K562 treated with DMSO at 1 percent for 4 hours (cell line): Measurements from ENCODE around the gene KRTAP1-1. TPM values are rescaled to one million over a fixed set of nuclear protein-coding genes. Genes with fewer than 3 reads are reported as not detected.

Experiments
- total RNA-seq: library from RNA; unstranded; fragments of 300-600 nt; gene quantifications from 2 replicates; pipeline ENCODE4 v1.2.3, GENCODE V29; 2022; ENCODE audit not compliant: insufficient read depth

The KRTAP1-1 gene, protein sequence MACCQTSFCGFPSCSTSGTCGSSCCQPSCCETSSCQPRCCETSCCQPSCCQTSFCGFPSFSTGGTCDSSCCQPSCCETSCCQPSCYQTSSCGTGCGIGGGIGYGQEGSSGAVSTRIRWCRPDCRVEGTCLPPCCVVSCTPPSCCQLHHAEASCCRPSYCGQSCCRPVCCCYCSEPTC
- total RNA-seq = not detected in 2 replicates

DNA sequence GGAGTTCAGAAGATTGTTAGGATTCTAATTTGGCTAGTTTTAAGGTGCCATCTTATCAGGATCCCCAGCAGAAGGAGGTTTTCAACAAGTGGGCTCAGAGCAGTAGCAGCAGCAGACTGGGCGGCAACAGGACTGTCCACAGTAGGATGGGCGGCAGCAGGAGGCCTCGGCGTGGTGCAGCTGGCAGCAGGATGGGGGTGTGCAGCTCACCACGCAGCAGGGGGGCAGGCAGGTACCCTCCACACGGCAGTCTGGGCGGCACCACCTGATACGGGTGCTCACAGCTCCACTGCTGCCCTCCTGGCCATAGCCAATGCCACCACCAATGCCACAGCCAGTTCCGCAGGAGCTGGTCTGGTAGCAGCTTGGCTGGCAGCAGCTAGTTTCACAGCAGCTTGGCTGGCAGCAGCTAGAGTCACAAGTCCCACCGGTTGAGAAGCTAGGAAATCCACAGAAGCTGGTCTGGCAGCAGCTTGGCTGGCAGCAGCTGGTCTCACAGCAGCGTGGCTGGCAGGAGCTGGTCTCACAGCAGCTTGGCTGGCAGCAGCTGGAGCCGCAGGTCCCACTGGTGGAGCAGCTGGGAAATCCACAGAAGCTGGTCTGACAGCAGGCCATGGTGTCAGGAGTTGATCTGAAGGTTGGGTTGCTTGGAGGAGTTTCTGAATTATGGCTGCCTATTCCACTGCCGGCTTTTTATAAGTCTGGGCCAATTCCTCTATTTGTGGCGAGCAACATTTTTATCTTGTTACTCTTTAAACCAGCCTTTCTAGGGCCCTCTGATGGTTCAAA, at the start of gene KRTAP1-1:
Gene KRTAP1-1, minus strand, starts transcription at position 668 of the 789 bp plus-strand sequence. Its CDS starts 53 bp downstream, at position 615.

DNA sequence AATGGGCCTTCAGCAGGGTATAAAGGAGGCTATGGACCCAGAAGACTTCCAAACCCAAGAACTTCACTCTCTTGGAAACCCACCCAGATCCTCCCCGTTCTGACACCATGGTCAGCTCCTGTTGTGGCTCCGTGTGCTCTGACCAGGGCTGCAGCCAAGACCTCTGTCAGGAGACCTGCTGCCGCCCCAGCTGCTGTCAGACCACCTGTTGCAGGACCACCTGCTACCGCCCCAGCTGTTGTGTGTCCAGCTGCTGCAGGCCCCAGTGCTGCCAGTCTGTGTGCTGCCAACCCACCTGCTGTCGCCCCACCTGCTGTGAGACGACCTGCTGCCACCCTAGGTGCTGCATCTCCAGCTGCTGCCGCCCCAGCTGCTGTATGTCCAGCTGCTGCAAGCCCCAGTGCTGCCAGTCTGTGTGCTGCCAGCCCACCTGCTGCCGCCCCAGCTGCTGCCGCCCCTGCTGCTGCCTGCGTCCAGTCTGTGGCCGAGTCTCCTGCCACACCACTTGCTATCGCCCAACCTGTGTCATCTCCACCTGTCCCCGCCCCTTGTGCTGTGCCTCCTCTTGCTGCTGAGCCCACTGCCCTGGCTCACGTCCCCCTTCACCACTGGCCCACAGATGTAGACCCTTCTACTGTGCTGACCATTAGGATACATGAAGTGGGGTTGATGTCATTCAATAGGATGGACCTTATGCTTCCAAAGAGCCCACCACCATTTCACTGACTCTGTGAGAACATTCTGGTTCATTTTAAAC, 43.0 kb upstream of the KRTAP1-1 start, which contains the start of gene KRTAP4-7:
Gene KRTAP4-7, plus strand, starts transcription at position 51 of the 757 bp plus-strand sequence. Its CDS starts 57 bp downstream, at position 108.

DNA sequence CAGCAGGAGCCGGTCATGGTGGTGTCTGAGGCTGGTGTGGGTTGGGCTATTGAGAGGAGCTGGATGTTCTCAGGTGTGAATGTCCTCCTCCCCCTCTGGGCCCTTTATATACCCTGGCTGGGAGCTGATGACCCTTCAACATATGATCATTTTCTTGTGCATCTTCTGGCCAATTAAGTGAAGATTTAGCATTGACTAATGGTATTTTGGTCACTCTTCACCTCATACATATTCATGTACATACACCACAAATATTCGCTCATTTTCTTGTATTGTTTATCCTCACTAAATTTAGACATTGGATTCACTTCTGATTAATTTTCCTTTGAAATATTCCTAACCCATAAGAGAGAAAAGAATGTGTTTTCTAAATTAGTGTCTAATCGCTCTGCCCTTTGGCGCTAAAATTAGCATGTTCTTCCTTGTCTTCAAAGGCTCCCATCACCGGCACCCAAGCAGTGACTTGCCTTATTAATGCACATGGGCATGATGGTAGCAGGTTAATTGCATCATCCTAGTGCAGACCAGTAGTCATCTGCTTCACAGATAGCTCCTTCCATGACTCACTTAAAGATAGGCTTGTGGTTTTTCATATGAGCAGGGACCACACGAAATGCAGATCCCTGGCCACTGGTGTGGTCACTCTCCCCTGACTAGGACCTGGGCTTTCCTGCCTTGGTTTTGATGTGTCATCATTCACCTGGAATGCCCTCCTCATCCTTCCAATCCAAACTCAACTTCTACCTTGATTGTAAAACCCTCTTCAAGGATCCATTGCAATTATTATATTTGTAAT, 24.8 kb upstream of the KRTAP1-1 start, which contains the start of gene KRTAP2-4:
Gene KRTAP2-4, minus strand, starts transcription at position 51 of the 796 bp plus-strand sequence. Its CDS starts 34 bp downstream, at position 17.

DNA sequence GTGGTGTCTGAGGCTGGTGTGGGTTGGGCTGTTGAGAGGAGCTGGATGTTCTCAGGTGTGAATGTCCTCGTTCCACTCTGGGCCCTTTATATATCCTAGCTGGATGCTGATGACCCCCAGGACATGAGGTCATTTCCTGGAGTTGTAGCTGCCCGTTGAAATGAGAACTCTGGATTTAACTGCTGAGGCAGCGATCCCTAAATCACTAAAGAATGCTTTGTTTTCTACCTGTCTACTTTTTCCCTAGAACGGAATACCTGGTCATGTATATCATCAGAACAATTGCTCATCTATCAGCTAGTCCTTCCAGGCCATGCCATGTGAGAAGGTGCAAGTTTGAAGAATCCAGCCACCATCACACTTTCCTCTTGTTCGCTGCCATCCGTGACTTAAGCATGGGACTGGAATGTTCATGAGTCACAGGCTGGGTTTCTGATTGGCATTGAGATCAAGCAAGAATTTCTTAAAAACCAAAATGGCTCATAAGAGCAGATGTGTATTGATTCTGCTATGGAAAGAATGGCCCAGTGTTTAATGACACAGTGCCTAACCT, 18.9 kb upstream of the KRTAP1-1 start, which contains the start of gene KRTAP2-3:
Gene KRTAP2-3, minus strand, starts transcription at position 63 of the 553 bp plus-strand sequence. CDS start 64 bp downstream, outside the sequence.

DNA sequence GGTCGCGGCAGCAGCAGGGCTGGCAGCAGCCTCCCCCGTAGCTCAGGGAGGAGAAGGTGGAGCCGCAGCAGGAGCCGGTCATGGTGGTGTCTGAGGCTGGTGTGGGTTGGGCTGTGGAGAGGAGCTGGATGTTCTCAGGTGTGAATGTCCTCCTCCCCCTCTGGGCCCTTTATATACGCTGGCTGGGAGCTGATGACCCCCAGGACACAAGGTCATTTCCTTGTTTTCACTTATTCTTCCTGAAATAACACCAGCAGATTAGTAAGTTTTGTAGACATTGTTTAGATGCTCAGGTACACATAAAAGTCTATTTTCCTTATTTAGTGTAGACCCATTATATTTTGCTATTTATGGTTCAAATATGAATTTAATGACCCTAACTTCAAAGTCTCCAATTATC, 13.9 kb upstream of the KRTAP1-1 start, which contains the start of gene KRTAP2-2:
Gene KRTAP2-2, minus strand, starts transcription at position 101 of the 400 bp plus-strand sequence. Its CDS starts 19 bp downstream, at position 82.

DNA sequence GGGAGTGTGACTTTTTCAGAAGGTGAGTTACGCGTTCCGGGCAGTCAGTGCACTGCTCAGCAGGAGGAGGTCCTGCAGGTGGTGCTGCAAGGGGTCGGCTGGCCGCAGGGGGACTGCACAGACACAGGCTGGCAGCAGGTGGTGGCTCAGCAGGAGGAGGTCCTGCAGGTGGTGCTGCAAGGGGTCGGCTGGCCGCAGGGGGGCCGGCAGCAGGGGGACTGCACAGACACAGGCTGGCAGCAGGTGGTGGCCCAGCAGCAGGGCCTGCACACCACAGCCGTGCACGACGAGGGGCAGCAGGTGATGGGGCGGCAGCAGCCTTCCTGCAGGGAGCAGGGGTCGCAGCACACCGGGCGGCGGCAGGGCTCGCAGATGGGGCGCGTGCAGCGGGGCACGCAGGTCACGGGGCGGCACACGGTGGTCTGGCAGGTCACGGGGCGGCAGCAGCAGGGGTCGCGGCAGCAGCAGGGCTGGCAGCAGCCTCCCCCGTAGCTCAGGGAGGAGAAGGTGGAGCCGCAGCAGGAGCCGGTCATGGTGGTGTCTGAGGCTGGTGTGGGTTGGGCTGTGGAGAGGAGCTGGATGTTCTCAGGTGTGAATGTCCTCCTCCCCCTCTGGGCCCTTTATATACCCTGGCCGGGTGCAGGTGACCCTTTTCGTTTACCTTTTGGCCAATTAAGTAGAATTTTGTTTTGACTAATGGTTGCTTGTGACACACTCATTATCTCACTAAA, 5.7 kb upstream of the KRTAP1-1 start, which contains the start of gene KRTAP2-1:
Gene KRTAP2-1, minus strand, starts transcription at position 582 of the 731 bp plus-strand sequence. Its CDS starts 49 bp downstream, at position 533.

DNA sequence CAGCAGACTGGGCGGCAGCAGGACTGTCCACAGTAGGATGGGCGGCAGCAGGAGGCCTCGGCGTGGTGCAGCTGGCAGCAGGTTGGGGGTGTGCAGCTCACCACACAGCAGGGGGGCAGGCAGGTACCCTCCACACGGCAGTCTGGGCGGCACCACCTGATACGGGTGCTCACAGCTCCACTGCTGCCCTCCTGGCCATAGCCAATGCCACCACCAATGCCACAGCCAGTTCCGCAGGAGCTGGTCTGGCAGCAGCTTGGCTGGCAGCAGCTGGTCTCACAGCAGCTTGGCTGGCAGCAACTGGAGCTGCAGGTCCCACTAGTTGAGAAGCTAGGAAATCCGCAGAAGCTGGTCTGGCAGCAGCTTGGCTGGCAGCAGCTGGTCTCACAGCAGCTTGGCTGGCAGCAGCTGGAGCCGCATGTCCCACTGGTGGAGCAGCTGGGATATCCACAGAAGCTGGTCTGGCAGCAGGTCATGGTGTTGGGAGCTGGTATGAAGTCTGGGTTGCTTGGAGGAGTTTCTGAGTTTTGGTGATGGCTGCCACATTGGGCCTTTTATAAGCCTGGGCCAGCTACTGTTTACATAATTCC, 6.8 kb downstream of the KRTAP1-1 start, which contains the start of gene KRTAP1-3:
Gene KRTAP1-3, minus strand, starts transcription at position 529 of the 590 bp plus-strand sequence. Its CDS starts 53 bp downstream, at position 476.

DNA sequence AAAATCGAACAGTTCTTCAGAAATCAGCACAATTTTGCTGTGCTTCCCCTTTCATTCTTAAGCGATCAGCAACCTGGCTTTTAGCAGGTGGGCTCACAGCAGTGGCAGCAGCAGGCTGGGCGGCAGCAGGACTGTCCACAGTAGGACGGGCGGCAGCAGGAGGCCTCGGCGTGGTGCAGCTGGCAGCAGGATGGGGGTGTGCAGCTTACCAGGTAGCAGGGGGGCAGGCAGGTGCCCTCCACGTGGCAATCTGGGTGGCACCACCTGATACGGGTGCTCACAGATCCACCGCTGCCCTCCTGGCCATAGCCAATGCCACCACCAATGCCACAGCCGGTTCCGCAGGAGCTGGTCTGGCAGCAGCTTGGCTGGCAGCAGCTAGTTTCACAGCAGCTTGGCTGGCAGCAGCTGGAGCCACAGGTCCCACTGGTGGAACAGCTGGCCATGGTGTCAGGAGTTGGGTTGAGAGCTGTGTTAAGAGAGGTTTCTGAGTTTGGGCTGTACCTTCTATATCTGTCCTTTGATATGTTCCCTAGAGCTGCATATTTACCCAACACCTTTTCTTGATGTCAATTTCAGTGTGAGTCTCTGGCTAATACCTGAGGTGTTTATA, 11.5 kb downstream of the KRTAP1-1 start, which contains the start of gene KRTAP1-4:
Gene KRTAP1-4, minus strand, starts transcription at position 563 of the 613 bp plus-strand sequence. Its CDS starts 117 bp downstream, at position 446.

DNA sequence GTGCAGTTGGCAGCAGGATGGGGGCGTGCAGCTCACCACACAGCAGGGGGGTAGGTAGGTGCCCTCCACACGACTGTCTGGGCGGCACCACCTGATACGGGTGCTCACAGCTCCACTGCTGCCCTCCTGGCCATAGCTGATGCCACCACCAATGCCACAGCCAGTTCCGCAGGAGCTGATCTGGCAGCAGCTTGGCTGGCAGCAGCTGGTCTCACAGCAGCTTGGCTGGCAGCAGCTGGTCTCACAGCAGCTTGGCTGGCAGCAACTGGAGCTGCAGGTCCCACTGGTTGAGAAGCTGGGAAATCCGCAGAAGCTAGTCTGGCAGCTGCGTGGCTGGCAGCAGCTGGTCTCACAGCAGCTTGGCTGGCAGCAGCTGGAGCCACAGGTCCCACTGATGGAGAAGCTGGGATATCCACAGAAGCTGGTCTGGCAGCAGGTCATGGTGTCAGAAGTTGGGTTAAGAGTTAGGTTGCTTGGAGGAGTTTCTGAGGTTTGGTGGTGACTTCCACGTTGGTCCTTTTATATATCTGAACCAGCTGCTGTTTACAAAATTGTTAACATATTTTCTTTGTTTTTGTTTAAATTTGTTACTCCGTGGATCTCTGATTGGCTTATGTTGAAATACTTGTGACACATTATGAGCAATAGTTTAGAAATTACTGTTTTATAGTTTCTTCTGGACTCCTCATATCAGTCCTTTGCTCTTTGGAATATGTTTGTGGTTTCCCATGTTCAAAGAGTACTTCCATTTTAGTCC, 14.4 kb downstream of the KRTAP1-1 start, which contains the start of gene KRTAP1-5:
Gene KRTAP1-5, minus strand, starts transcription at position 494 of the 757 bp plus-strand sequence. Its CDS starts 53 bp downstream, at position 441.

DNA sequence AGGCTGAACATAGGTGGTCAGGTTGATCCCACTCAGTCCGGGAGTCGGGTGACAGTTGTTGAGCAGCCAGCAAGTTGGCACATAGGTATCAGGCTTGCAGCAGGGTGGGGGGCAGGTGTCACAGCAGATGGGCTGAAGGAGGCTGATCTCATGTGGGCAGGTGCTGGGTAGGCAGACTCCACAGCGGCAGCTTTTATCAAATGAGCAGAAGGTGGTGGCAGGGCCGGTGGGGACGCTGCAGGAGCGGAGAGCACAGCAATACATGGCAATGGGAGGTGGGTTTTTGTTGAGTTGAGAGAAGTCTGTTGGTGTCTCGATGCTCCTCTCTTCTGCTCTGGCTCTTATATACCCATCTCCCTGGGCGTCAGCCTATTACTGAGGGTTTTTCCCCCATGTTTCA, 32.4 kb downstream of the KRTAP1-1 start, which contains the start of gene KRTAP3-1:
Gene KRTAP3-1, minus strand, starts transcription at position 318 of the 400 bp plus-strand sequence. Its CDS starts 54 bp downstream, at position 264.

DNA sequence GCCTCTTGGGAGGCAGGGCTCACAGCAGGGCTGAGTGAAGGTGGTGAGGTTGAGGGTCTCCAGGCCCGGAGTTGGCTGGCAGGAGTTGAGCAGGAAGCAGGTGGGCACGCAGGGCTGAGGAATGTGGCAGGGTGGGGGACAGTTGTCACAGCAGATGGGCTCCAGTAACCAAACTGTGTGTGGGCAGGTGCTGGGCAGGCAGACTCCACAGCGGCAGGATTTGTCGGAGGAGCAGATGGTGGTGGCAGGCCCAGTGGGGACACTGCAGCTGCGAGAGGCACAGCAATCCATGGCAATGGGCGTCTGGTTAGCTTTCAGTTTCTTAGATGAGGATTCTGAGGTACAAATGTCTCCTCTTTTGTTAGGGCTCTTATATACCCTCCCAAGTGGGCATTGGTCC, 41.7 kb downstream of the KRTAP1-1 start, which contains the start of gene KRTAP3-2:
Gene KRTAP3-2, minus strand, starts transcription at position 344 of the 400 bp plus-strand sequence. Its CDS starts 53 bp downstream, at position 291.

DNA sequence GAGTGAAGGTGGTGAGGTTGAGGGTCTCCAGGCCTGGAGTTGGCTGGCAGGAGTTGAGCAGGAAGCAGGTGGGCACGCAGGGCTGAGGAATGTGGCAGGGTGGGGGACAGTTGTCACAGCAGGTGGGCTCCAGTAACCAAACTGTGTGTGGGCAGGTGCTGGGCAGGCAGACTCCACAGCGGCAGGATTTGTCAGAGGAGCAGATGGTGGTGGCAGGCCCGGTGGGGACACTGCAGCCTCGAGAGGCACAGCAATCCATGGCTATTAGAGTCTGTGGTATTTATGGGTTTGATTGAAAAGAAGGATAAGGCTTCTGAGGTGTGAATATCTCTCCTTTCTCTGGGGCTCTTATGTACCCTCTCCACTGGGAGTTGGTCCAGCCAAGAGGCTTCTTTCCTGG, 47.4 kb downstream of the KRTAP1-1 start, which contains the start of gene KRTAP3-3:
Gene KRTAP3-3, minus strand, starts transcription at position 326 of the 400 bp plus-strand sequence. Its CDS starts 67 bp downstream, at position 259.

Other genes with a start within 250 kb of the KRTAP1-1 start
- not detected in 2 replicates for gene KRT28, start 241.5 kb downstream of the KRTAP1-1 start, total RNA-seq
- gene KRT10, start 218.8 kb downstream of the KRTAP1-1 start, total RNA-seq = 46.6 and 60.8 TPM in 2 replicates
- 5.7 and 8.8 TPM in 2 replicates for gene KRT12, start 174.2 kb downstream of the KRTAP1-1 start, total RNA-seq
- not detected in 2 replicates for gene KRT20, start 156.2 kb downstream of the KRTAP1-1 start, total RNA-seq
- not detected in 2 replicates for gene KRT23, start 103.8 kb downstream of the KRTAP1-1 start, total RNA-seq
- not detected in 2 replicates for gene KRT39, start 74.5 kb downstream of the KRTAP1-1 start, total RNA-seq
- gene KRT40, start 57.1 kb downstream of the KRTAP1-1 start, total RNA-seq = not detected in 2 replicates
- gene KRTAP3-3, start 47.3 kb downstream of the KRTAP1-1 start, total RNA-seq = not detected in 2 replicates
- gene KRTAP3-2, start 41.5 kb downstream of the KRTAP1-1 start, total RNA-seq = not detected in 2 replicates
- not detected in 2 replicates for gene KRTAP3-1, start 32.3 kb downstream of the KRTAP1-1 start, total RNA-seq
- gene KRTAP1-5, start 14.2 kb downstream of the KRTAP1-1 start, total RNA-seq = not detected in 2 replicates
- not detected in 2 replicates for gene KRTAP1-4, start 11.3 kb downstream of the KRTAP1-1 start, total RNA-seq
- not detected in 2 replicates for gene KRTAP1-3, start 6.6 kb downstream of the KRTAP1-1 start, total RNA-seq
- not detected in 2 replicates for gene KRTAP2-1, start 5.9 kb upstream of the KRTAP1-1 start, total RNA-seq
- gene KRTAP2-2, start 13.8 kb upstream of the KRTAP1-1 start, total RNA-seq = not detected in 2 replicates
- not detected in 2 replicates for gene KRTAP2-3, start 18.7 kb upstream of the KRTAP1-1 start, total RNA-seq
- gene KRTAP2-4, start 24.4 kb upstream of the KRTAP1-1 start, total RNA-seq = not detected in 2 replicates
- gene KRTAP4-7, start 42.7 kb upstream of the KRTAP1-1 start, total RNA-seq = not detected in 2 replicates
- not detected in 2 replicates for gene KRTAP4-8, start 56.7 kb upstream of the KRTAP1-1 start, total RNA-seq
- not detected in 2 replicates for gene KRTAP4-16, start 60.8 kb upstream of the KRTAP1-1 start, total RNA-seq
- not detected in 2 replicates for gene KRTAP4-9, start 63.9 kb upstream of the KRTAP1-1 start, total RNA-seq
- not detected in 2 replicates for gene KRTAP4-11, start 76.9 kb upstream of the KRTAP1-1 start, total RNA-seq
- not detected in 2 replicates for gene KRTAP4-12, start 82.7 kb upstream of the KRTAP1-1 start, total RNA-seq
- not detected in 2 replicates for gene KRTAP4-6, start 99.1 kb upstream of the KRTAP1-1 start, total RNA-seq
- gene KRTAP4-5, start 108.4 kb upstream of the KRTAP1-1 start, total RNA-seq = not detected in 2 replicates
- not detected in 2 replicates for gene KRTAP4-4, start 119.3 kb upstream of the KRTAP1-1 start, total RNA-seq
- gene KRTAP4-3, start 126.8 kb upstream of the KRTAP1-1 start, total RNA-seq = not detected in 2 replicates
- gene KRTAP4-2, start 136.8 kb upstream of the KRTAP1-1 start, total RNA-seq = not detected in 2 replicates
- not detected in 2 replicates for gene KRTAP4-1, start 143.5 kb upstream of the KRTAP1-1 start, total RNA-seq
- not detected in 2 replicates for gene KRTAP9-1, start 148.4 kb upstream of the KRTAP1-1 start, total RNA-seq
- gene KRTAP9-2, start 185.2 kb upstream of the KRTAP1-1 start, total RNA-seq = not detected in 2 replicates
- not detected in 2 replicates for gene KRTAP9-3, start 191.0 kb upstream of the KRTAP1-1 start, total RNA-seq
- gene KRTAP9-8, start 196.5 kb upstream of the KRTAP1-1 start, total RNA-seq = not detected in 2 replicates
- gene KRTAP9-4, start 208.2 kb upstream of the KRTAP1-1 start, total RNA-seq = not detected in 2 replicates
- gene KRTAP9-9, start 213.9 kb upstream of the KRTAP1-1 start, total RNA-seq = not detected in 2 replicates
- not detected in 2 replicates for gene KRTAP9-6, start 223.9 kb upstream of the KRTAP1-1 start, total RNA-seq
- not detected in 2 replicates for gene KRTAP9-7, start 234.2 kb upstream of the KRTAP1-1 start, total RNA-seq